A673 (cell line): Measurements from ENCODE around the gene MAOA. TPM values are rescaled to one million over a fixed set of nuclear protein-coding genes. Genes with fewer than 3 reads are reported as not detected.

Experiments used
- BruUV-seq: library from RNA; stranded (reverse); fragments of 400-500 nt; replicated peaks from 2 replicates; lab custom pipeline; 2021; lab: Mats Ljungman, UMichigan
- CTCF ChIA-PET: fragments of 300-600 bp; sonication (Branson Sonifier 250); formaldehyde crosslinking; loops from one replicate; lab custom pipeline; 2022; ENCODE audit warnings: antibody characterized with exemption; lab: Charles Lee
- POLR2A ChIA-PET: fragments of 300-600 bp; sonication (Branson Sonifier 250); formaldehyde crosslinking; loops from one replicate; lab custom pipeline; 2022; ENCODE audit warnings: antibody characterized with exemption; ENCODE audit not compliant: low non-redundant PET; lab: Charles Lee
- DNase-seq: peaks from one replicate; pipeline ENCODE4 v3.0.0-alpha.2; 2015; ENCODE audit warnings: low spot score
- H3K27ac ChIP-seq: fragments of 200-600 bp; sonication (generic); 2 replicates; pipeline ENCODE4 v1.5.1; 2016; ENCODE audit warnings: mixed run types, low read depth, mild to moderate bottlenecking, mixed read lengths, antibody characterized with exemption, low read length; ENCODE audit not compliant: poor library complexity, severe bottlenecking
- H3K27me3 ChIP-seq: fragments of 200-600 bp; sonication (generic); replicated peaks from 2 replicates; pipeline ENCODE4 v1.6.1; 2017; ENCODE audit warnings: mixed run types, low read depth, mild to moderate bottlenecking, mixed read lengths, antibody characterized with exemption, low read length; ENCODE audit not compliant: insufficient read depth, poor library complexity
- H3K36me3 ChIP-seq: fragments of 200-600 bp; sonication (generic); 2 replicates; pipeline ENCODE4 v1.6.1; 2016; ENCODE audit warnings: mixed run types, mild to moderate bottlenecking, mixed read lengths, antibody characterized with exemption, low read length; ENCODE audit not compliant: insufficient read depth, poor library complexity, severe bottlenecking
- H3K4me1 ChIP-seq: fragments of 200-600 bp; sonication (generic); 2 replicates; pipeline ENCODE4 v1.6.1; 2017; ENCODE audit warnings: mixed run types, mild to moderate bottlenecking, mixed read lengths, antibody characterized with exemption, low read length; ENCODE audit not compliant: insufficient read depth, poor library complexity, severe bottlenecking
- H3K4me3 ChIP-seq: fragments of 200-600 bp; sonication (generic); 2 replicates; pipeline ENCODE4 v1.5.1; 2016; ENCODE audit warnings: low read depth, mixed run types, mild to moderate bottlenecking, mixed read lengths, low read length; ENCODE audit not compliant: poor library complexity, severe bottlenecking
- H3K9me3 ChIP-seq: fragments of 200-600 bp; sonication (generic); 2 replicates; pipeline ENCODE4 v1.6.1; 2016; ENCODE audit warnings: mixed run types, low read depth, mild to moderate bottlenecking, mixed read lengths, antibody characterized with exemption, low read length; ENCODE audit not compliant: poor library complexity, severe bottlenecking
- EZH2 ChIP-seq: fragments of 200-600 bp; sonication (generic); IDR thresholded peaks from 2 replicates; pipeline ENCODE4 v1.6.1; 2017; ENCODE audit warnings: borderline replicate concordance, low read depth, mild to moderate bottlenecking, mixed read lengths, antibody characterized with exemption, low read length; ENCODE audit not compliant: poor library complexity, severe bottlenecking
- intact Hi-C: fragments of 100-400 bp; cut with micrococcal nuclease; formaldehyde crosslinking; loops from one replicate; pipeline ENCODE4 v1.10.0; 2022; ENCODE audit not compliant: unreplicated experiment
- total RNA-seq: library from RNA; stranded (reverse); gene quantifications from 2 replicates; pipeline ENCODE4 v1.2.3, GENCODE V29; 2021
- TF ChIP-seq, protein P1 (sequence below): fragments of 300-800, 200-600 bp; sonication (generic); conservative IDR thresholded peaks from 2 replicates; pipeline ENCODE4 v1.5.1; 2017; ENCODE audit warnings: low read depth, mild to moderate bottlenecking, antibody characterized with exemption, low read length, moderate library complexity, mixed read lengths

The MAOA gene
- total RNA-seq, 1 experiment from 2014 or later: 6.1 TPM

DNA sequence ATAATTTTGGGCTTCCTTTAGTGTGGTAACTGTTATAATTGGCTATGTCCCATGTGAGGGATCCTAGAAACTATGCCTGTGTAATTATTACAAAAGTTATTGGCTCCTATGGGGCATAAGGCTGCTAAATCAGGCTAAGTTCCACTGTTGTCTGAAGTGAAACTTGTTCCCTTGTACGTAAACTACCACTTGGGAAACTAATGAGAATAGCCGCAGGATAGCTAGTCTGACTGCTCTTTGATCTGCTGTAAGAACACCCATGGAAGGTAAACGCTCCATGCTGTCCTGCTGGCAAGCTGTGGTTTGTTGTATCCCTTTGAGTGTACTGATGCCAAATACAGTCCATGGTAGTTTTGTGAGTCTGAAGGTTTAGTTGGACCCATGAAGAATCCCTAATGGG lies 9.3 kb upstream of the MAOA start:
- CTCF ChIA-PET: no interaction called here
- intact Hi-C loops: no loop called here

DNA sequence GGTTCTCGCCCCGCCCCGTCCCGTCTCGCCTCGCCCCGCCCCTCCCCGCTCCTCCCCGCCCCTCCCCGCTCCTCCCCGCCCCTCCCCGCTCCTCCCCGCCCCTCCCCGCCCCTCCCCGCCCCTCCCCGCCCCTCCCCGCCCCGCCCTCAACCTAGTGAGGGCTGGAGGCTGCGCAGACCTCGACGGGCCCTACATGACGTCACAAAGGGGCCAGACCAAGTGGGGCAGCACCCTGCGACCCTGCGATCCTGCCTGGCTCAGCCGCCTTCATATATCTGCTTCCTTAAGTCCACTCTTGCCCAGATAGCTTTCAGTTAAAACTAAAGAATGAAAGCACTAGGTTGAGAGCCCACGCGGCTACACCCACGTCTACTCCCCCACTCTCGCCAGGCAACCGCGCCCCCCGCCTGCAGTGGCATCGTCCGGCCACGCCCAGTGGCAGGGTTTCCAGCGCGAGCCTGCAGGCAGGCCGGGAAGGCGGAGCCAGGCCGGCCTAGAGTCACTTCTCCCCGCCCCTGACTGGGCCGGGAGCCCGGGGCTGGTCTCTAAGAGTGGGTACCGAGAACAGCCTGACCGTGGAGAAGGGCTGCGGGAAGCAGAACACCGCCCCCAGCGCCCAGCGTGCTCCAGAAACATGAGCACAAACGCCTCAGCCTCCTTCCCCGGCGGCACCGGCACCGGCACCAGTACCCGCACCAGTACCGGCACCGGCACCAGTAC lies 1.5 kb upstream of the MAOA start:
- TF ChIP-seq, protein P1, sequence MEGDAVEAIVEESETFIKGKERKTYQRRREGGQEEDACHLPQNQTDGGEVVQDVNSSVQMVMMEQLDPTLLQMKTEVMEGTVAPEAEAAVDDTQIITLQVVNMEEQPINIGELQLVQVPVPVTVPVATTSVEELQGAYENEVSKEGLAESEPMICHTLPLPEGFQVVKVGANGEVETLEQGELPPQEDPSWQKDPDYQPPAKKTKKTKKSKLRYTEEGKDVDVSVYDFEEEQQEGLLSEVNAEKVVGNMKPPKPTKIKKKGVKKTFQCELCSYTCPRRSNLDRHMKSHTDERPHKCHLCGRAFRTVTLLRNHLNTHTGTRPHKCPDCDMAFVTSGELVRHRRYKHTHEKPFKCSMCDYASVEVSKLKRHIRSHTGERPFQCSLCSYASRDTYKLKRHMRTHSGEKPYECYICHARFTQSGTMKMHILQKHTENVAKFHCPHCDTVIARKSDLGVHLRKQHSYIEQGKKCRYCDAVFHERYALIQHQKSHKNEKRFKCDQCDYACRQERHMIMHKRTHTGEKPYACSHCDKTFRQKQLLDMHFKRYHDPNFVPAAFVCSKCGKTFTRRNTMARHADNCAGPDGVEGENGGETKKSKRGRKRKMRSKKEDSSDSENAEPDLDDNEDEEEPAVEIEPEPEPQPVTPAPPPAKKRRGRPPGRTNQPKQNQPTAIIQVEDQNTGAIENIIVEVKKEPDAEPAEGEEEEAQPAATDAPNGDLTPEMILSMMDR: peak; percentile 42; the same call in 1 of the 2 replicates
- no peak for TF ChIP-seq EZH2
- peak; percentile 94 for DNase-seq
- ChIA-PET POLR2A (no interaction called here), CTCF (no interaction called here)
- Histone ChIP-seq H3K4me3 (peak overlapping the region; percentile 57), H3K27ac (peak overlapping the region; percentile 96), H3K27me3 (no peaks in the 10 kb centered on the region), H3K4me1 (no peaks in the 10 kb centered on the region), H3K36me3 (no peaks in the 10 kb centered on the region), H3K9me3 (no peaks in the 10 kb centered on the region)
- intact Hi-C loops: no loop called here
- BruUV-seq: no TSS peak

More for the DNA sequence above, 9.3 kb upstream of the MAOA start:
- DNase-seq: no peak
- Histone ChIP-seq H3K9me3 (no peaks in the 10 kb centered on the region), H3K27ac (no peak overlapping the region), H3K4me3 (no peak overlapping the region), H3K27me3 (no peaks in the 10 kb centered on the region), H3K36me3 (no peaks in the 10 kb centered on the region), H3K4me1 (no peaks in the 10 kb centered on the region)
- no TSS peak for BruUV-seq
- POLR2A ChIA-PET: no interaction called here
- TF ChIP-seq, protein P1: no peak
- no peak for TF ChIP-seq EZH2

DNA sequence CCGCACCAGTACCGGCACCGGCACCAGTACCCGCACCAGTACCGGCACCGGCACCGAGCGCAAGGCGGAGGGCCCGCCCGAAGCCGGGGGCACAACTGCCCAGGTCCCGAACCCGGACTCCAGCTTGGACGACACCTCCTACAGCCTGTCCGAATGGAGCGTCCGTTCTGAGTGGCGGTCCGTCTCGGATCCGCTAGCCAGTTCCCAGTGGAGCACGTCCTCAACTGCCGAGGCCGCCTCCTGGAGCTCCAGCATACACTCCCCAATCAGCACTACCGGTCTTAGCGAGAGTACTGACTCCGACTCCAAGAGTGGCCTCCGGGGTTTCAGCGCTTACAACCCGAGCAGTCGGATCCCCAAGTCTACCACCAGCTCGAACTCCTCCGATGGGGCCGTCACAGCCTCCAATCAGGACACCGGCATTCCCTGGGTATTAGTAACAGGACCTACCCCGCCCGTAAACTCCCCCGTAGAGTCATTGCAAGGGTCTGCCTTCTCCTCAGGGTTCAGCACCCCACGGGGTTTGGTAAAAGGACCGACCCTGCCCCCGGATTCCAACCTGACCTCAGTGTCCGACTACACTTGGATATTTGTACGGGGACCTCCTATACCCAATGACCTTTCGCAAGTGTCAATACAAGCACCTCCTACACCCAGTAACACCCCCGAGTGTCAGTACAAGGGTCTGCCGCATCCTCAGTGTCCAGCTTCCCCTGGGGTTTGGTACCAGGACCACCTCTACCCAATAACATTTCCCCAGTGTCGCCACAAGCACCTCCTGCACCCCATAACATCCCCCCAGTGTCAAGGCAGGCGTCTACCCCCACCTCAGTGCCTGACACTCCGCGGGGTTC lies 721 bp upstream of the MAOA start:
- no peaks in the 10 kb centered on the region for H3K36me3 ChIP-seq
- no peaks in the 10 kb centered on the region for H3K27me3 ChIP-seq
- DNase-seq: peak; percentile 45
- H3K4me1 ChIP-seq: no peaks in the 10 kb centered on the region
- ChIA-PET CTCF (no interaction called here), POLR2A (no interaction called here)
- H3K27ac ChIP-seq: peak overlapping the region; percentile 96
- no peaks in the 10 kb centered on the region for H3K9me3 ChIP-seq
- intact Hi-C loops: no loop called here
- peak overlapping the region; percentile 57 for H3K4me3 ChIP-seq
- BruUV-seq: no TSS peak
- no peak for TF ChIP-seq EZH2
- TF ChIP-seq, protein P1: 0 out of 2 replicates have a peak, but pooled peaks have one; percentile 17
